DMS 273 treated with DMSO at 0.1 percent for 48 hours (cell line): ENCODE results near the gene NRL.
"Not testable (repeated sequence)": the region's sequence is repeated elsewhere in the genome, so short reads cannot be mapped to it uniquely, and the experiment has no call there.

Experiments used
- DNase-seq: peaks from one replicate; lab custom pipeline; 2025; lab: John Stamatoyannopoulos, UW

Gene NRL

GRCh38 chr14:24123424-24124417 is 9.0 kb upstream of the NRL start:
- no peak for DNase-seq

DNA sequence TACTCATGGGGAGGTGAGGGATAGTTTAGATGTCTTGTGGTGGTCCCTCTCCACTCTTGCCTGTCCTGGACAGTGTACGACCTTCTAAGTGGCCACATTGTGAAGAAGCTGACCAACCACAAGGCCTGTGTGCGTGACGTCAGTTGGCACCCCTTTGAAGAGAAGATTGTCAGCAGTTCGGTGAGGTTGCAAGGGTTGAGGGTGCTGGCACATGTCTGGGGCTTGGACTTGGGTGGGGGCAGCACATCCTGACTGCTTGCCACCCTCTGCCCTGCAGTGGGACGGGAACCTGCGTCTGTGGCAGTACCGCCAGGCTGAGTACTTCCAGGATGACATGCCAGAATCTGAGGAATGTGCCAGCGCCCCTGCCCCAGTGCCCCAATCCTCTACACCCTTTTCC is 8.1 kb upstream of the NRL start:
- DNase-seq, result no peak

DNA sequence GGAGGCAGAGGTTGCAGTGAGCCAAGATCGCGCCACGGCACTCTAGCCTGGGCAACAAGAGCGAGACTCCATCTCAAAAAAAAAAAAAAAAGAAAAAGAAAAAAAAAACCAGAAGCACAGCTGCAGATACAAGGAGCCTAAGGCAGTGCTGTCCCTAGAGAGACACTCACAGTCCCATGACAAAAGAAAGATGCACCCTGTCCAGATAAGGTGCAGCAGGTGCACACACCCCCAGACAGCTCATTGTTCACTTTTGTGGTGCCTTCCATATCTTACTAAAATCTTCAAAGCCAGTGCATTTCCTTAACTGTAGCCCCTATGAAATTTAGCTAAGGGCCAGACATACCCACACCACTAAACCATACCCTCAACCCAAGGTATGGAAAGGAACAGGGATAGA is 7.7 kb upstream of the NRL start:
- no peak for DNase-seq

DNA sequence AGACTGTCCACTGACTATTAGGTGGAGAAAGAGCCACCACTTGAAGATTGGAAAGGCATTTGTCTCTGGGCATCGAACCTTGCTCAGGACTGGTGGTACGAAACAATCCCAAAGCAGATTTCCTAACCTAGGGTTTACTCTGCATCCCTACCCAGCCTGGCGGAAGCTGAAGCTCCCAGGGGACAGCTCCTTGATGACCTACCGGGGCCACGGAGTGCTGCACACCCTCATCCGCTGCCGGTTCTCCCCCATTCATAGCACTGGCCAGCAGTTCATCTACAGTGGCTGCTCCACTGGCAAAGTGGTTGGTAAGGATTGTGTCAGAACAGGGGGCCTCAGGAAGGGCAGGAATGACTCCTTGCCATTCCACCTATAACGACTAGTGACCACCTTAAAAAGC is 6.5 kb upstream of the NRL start:
- DNase-seq, result no peak

- no peak for DNase-seq
Measured at GRCh38 chr14:24119691-24120090, 4.9 kb upstream of the NRL start.

GRCh38 chr14:24117179-24117578 is 2.4 kb upstream of the NRL start:
- DNase-seq, result no peak

- DNase-seq, result no peak
Measured at GRCh38 chr14:24116128-24116814, 1.5 kb upstream of the NRL start.

- DNase-seq, result no peak
Measured at GRCh38 chr14:24115422-24116127, 826 bp upstream of the NRL start.

DNA sequence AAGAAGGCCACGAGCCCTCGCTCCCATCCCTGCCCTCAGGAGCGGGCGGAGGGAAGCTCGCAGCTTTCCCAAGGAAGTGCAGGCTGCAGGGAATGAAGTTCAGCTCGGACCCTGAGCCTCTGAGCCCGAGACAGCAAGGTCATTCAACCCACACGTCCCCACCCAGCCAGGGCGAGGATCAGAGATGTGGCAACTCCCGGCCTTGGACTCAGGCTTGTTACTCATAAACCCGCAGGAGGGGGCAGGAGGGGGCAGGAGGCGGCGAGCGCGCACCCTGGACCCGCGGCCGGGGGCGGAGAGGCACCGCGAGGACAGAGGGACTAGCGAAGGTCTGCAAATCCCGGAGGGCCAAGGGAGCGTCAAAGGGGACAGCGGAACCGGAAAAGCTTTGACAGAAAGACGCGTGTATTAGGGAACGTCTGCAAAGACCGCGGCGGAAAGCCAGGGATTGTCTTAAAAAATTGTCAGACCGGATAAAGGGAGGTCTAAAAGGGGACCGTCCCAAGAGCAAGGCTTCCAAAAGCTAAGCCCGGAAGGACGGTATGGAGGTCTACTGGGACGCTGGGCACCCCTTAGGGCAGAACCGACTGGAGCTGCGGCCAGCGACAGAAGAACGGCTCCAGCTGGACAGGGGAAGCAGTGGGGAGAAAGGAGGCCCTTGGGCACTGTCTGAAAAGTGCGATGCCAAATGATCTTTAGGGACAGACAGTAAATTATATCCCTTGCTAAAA is 783 bp downstream of the NRL start:
- peak; percentile 89 for DNase-seq

GRCh38 chr14:24113379-24113800 is 1.4 kb downstream of the NRL start:
- DNase-seq, result no peak

DNA sequence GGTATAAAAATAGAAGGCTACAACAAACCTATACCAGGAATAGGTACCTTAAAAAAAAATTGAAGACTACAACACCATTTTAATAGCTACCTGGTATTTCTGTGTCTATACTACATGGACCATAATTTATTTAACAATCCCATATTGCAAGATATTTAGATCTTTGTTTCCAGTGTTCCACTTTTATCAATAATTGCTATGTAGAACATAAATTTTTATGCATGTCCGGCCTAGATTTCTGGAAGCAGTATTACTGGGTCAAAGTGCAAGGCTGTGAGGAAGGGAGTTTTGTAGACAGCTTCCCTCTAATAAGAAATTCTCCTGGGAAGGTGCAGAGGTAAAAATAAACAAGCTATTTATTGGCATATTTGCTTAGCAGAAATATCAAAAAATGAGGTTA is 4.2 kb downstream of the NRL start:
- no peak for DNase-seq

- DNase-seq, result no peak
Measured at GRCh38 chr14:24110060-24110459, 4.7 kb downstream of the NRL start.

- no peak for DNase-seq
Measured at GRCh38 chr14:24108336-24108874, 6.3 kb downstream of the NRL start.

DNA sequence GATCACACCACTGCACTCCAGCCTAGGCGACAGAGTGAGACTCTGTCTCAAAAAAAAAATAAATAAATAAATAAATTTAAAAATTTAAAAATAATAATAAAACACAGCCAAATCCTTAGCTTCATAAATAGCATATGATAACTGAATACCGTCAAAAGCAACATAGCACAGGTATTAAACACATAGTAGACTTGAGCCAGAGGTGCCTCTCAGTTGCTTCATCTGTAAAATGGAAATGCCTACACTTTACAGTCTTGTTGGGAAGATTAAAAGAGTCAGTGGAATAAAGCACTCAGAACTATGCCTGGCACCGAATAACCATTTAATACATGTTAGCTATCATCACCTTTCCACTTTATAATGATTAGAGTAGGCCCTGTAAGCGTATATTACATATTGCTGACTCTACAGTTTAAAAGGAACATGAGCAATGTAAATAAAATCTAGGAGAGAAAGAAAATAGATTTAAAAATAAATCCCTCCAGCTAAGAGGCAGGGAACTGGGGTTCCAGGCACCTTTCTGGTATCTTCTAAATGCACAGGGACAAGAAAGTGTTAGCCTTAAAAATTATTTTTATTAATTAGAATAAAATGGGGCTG is 8.0 kb downstream of the NRL start:
- no peak for DNase-seq

DNA sequence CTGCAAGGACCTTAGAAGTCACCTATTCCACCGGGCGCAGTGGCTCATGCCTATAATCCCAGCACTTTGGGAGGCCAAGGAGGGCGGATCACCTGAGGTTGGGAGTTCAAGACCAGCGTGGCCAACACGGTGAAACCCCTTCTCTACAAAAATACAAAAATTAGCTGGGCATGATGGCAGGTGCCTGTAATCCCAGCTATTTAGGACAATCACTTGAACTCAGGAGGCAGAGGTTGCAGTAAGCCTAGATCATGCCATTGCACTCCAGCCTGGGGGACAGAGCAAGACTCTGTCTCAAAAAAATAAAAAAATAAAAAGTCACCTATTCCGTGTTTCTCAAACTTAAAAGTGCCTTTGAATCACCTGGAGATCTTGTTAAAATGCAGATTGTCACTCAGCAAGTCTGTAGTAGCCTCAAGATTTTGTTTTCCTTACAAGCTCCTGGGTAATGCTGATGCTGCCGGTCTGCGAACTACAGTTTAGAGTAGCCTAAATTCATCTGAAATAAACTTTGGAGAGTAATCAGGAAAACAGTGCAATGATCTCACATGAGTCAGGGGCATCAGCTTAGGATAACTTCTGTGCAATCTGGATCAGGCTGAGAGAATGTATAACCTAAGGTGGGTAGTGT is 9.0 kb downstream of the NRL start:
- DNase-seq, result not testable (repeated sequence)

GRCh38 chr14:24103451-24103850 is 11.3 kb downstream of the NRL start:
- no peak for DNase-seq

DNA sequence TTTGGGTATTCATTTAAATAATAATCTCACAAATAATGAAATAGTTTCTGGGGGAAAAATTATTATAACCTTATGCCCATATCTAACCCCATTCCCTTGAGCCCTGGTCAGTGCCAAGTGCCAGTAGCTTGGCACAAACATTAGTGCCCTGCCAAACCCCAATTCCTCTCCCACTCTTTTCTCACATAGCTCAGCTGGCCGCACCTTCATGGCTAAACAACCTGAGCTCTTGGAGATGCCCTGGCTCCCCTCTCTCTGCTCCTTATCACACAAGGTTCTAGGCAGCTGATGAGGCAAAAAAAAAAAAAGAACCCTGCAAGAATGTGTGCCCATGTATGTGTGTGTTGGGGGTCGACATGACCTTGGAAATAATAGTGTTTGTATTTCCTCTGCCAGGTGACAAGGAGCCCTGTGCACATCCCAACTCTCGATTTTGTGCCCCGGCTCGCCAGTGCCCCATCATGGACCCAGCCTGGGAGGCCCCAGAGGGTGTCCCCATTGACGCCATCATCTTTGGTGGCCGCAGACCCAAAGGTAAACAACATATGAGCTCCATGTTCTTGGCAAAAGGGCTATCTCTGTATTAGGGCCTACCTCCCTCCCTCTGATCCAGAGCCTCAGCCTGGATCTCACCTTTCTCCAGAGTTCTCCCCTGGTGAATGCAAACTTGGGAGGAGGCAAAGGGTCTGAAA is 12.2 kb downstream of the NRL start:
- DNase-seq, result no peak

DNA sequence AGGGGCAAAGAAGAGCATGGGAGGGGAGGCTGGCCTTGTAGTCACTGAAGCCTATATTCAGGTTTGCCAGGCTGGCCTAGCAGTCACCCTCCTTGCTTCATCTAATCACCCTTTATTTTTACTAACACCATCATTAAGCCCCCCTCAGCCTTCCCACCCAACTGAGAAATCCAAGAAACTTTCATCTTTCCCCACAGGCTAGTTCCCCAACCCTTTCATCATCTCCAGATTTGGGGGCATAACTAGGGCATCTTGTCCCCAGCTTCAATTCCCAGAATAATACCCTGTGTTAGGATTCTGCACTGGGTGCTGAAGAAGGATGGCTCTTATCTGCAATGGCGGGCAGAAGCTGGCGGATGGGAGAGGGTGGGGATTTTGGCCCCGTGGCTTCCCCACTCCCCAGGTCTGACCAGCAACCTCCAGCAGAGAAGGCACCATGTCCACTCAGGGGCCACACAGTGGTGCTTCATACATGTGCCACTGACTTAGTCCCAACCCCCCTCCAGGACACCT is 13.7 kb downstream of the NRL start:
- DNase-seq, result no peak

- DNase-seq, result no peak
Measured at GRCh38 chr14:24100197-24100981, 14.4 kb downstream of the NRL start.
